IMR-90 (cell line): ENCODE data around the gene CDK5RAP2.

Experiments
- MAFK ChIP-seq: IDR thresholded peaks from 2 replicates; pipeline ENCODE4 v1.6.1; 2012; ENCODE audit warnings: low read depth, low read length, improper control_type of control experiment
- POLR2A ChIP-seq: IDR thresholded peaks from 2 replicates; pipeline ENCODE4 v1.6.1; 2012; ENCODE audit warnings: mild to moderate bottlenecking, low read depth, low read length
- RAD21 ChIP-seq: IDR thresholded peaks from 2 replicates; pipeline ENCODE4 v1.6.1; 2012; ENCODE audit warnings: low read length, improper control_type of control experiment
- RFX5 ChIP-seq: IDR thresholded peaks from 2 replicates; pipeline ENCODE4 v1.8.0; 2012; ENCODE audit warnings: low read depth, mild to moderate bottlenecking, low read length, moderate library complexity
- SMC3 ChIP-seq: fragments of 150-350 bp; IDR thresholded peaks from 2 replicates; pipeline ENCODE4 v1.6.1; 2016; ENCODE audit warnings: low read depth, mild to moderate bottlenecking, antibody characterized with exemption, low read length, moderate library complexity
- USF2 ChIP-seq: fragments of 150-350 bp; IDR thresholded peaks from 2 replicates; pipeline ENCODE4 v1.6.1; 2017; ENCODE audit warnings: mild to moderate bottlenecking, antibody characterized with exemption, low read length, low read depth
- TF ChIP-seq, protein P1 (sequence below): conservative IDR thresholded peaks from 2 replicates; pipeline ENCODE4 v1.5.1; 2012; ENCODE audit warnings: mild to moderate bottlenecking, low read depth, low read length, improper control_type of control experiment
- TF ChIP-seq, protein P2 (sequence below): fragments of 150-350 bp; IDR thresholded peaks from 2 replicates; pipeline ENCODE4 v1.6.1; 2016; ENCODE audit warnings: low read depth, mild to moderate bottlenecking, low read length, moderate library complexity, borderline replicate concordance

- TF ChIP-seq, protein P1, sequence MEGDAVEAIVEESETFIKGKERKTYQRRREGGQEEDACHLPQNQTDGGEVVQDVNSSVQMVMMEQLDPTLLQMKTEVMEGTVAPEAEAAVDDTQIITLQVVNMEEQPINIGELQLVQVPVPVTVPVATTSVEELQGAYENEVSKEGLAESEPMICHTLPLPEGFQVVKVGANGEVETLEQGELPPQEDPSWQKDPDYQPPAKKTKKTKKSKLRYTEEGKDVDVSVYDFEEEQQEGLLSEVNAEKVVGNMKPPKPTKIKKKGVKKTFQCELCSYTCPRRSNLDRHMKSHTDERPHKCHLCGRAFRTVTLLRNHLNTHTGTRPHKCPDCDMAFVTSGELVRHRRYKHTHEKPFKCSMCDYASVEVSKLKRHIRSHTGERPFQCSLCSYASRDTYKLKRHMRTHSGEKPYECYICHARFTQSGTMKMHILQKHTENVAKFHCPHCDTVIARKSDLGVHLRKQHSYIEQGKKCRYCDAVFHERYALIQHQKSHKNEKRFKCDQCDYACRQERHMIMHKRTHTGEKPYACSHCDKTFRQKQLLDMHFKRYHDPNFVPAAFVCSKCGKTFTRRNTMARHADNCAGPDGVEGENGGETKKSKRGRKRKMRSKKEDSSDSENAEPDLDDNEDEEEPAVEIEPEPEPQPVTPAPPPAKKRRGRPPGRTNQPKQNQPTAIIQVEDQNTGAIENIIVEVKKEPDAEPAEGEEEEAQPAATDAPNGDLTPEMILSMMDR, result no peak
- TF ChIP-seq POLR2A (no peak), USF2 (no peak), MAFK (no peak), RAD21 (no peak), SMC3 (no peak), RFX5 (no peak)
- TF ChIP-seq, protein P2, sequence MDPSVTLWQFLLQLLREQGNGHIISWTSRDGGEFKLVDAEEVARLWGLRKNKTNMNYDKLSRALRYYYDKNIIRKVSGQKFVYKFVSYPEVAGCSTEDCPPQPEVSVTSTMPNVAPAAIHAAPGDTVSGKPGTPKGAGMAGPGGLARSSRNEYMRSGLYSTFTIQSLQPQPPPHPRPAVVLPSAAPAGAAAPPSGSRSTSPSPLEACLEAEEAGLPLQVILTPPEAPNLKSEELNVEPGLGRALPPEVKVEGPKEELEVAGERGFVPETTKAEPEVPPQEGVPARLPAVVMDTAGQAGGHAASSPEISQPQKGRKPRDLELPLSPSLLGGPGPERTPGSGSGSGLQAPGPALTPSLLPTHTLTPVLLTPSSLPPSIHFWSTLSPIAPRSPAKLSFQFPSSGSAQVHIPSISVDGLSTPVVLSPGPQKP, result no peak
Measured at GRCh38 chr9:120396931-120397330, 183.0 kb downstream of the CDK5RAP2 start.
